Measurements from ENCODE around the gene LENG8.

Gene LENG8

GRCh38 chr19:54448774-54449700, at the start of gene LENG8:
TSS of gene LENG8 (plus strand) at chr19:54449199. CDS start at chr19:54451345, 2,146 bp downstream.
- DNase-seq (ENCODE audit: low read depth in 3 of 3), result peak; percentile 94 to 96 (median 95)

- DNase-seq (ENCODE audit: low read depth in 3 of 3), result no peak
Observed at GRCh38 chr19:54400913-54401312, 48.1 kb upstream of the LENG8 start.

- DNase-seq (ENCODE audit: low read depth in 3 of 3), result no peak
Observed at GRCh38 chr19:54403054-54403453, 45.9 kb upstream of the LENG8 start.

GRCh38 chr19:54405628-54406027, 43.4 kb upstream of the LENG8 start:
- no peak for DNase-seq (ENCODE audit: low read depth in 3 of 3)

GRCh38 chr19:54407780-54408179, 41.2 kb upstream of the LENG8 start:
- DNase-seq (ENCODE audit: low read depth in 3 of 3), result no peak

GRCh38 chr19:54408456-54409026, 40.5 kb upstream of the LENG8 start:
- DNase-seq (ENCODE audit: low read depth in 3 of 3), result no peak

- DNase-seq (ENCODE audit: low read depth in 3 of 3), result no peak
Observed at GRCh38 chr19:54411033-54411432, 38.0 kb upstream of the LENG8 start.

GRCh38 chr19:54412877-54413276, 36.1 kb upstream of the LENG8 start:
- DNase-seq (ENCODE audit: low read depth in 3 of 3), result no peak

- DNase-seq (ENCODE audit: low read depth in 3 of 3), result no peak
Observed at GRCh38 chr19:54414156-54414555, 34.8 kb upstream of the LENG8 start.

- DNase-seq (ENCODE audit: low read depth in 3 of 3), result no peak
Observed at GRCh38 chr19:54415208-54415900, 33.6 kb upstream of the LENG8 start, which contains the start of gene TTYH1. TSS of gene TTYH1 (plus strand) at chr19:54415464. CDS start at chr19:54415553, 89 bp downstream.

- no peak for DNase-seq (ENCODE audit: low read depth in 3 of 3)
Observed at GRCh38 chr19:54415901-54416673, 32.9 kb upstream of the LENG8 start.

- no peak for DNase-seq (ENCODE audit: low read depth in 3 of 3)
Observed at GRCh38 chr19:54416695-54417491, 32.1 kb upstream of the LENG8 start.

- DNase-seq (ENCODE audit: low read depth in 3 of 3), result no peak
Observed at GRCh38 chr19:54418030-54418929, 30.7 kb upstream of the LENG8 start.

- DNase-seq (ENCODE audit: low read depth in 3 of 3), result no peak
Observed at GRCh38 chr19:54418930-54419800, 29.8 kb upstream of the LENG8 start.

- no peak for DNase-seq (ENCODE audit: low read depth in 3 of 3)
Observed at GRCh38 chr19:54420068-54420382, 29.0 kb upstream of the LENG8 start.

- no peak for DNase-seq (ENCODE audit: low read depth in 3 of 3)
Observed at GRCh38 chr19:54420383-54421168, 28.4 kb upstream of the LENG8 start.

- no peak for DNase-seq (ENCODE audit: low read depth in 3 of 3)
Observed at GRCh38 chr19:54421169-54421516, 27.9 kb upstream of the LENG8 start.

GRCh38 chr19:54421521-54421920, 27.5 kb upstream of the LENG8 start:
- DNase-seq (ENCODE audit: low read depth in 3 of 3), result no peak

All from stimulated activated CD4-positive, alpha-beta T cell treated with anti-CD3 and anti-CD28 coated beads, TNF-alpha, amount 100 ng/mL, for 24 hours (primary cell).